HepG2 (cell line): ENCODE results near the gene C20orf204. TPM values are rescaled to one million over a fixed set of nuclear protein-coding genes. Genes with fewer than 3 reads are reported as not detected.

ENCODE experiments used
- BCL6 ChIP-seq: IDR thresholded peaks from 2 replicates; pipeline ENCODE4 v1.6.1; 2016; ENCODE audit warnings: missing genetic modification reagents, missing compliant biosample characterization
- NR2F2 ChIP-seq: IDR thresholded peaks from 2 replicates; pipeline ENCODE4 v1.6.1; 2012; ENCODE audit warnings: low read depth, inconsistent platforms, borderline replicate concordance
- SIX4 ChIP-seq: sonication (generic); formaldehyde crosslinking; IDR thresholded peaks from 2 replicates; pipeline ENCODE4 v1.4.0; 2020; ENCODE audit warnings: missing genetic modification reagents
- SNAI1 ChIP-seq: sonication (generic); formaldehyde crosslinking; IDR thresholded peaks from 2 replicates; pipeline ENCODE4 v1.5.0; 2020; ENCODE audit warnings: mild to moderate bottlenecking, missing genetic modification reagents, borderline replicate concordance
- SRSF4 ChIP-seq: fragments of 200-400 bp; formaldehyde crosslinking; IDR thresholded peaks from one replicate; pipeline ENCODE4 v1.6.1; 2018; ENCODE audit warnings: mild to moderate bottlenecking, low read depth, low read length, moderate library complexity; ENCODE audit not compliant: poor library complexity, severe bottlenecking
- TBP ChIP-seq: sonication (generic); formaldehyde crosslinking; IDR thresholded peaks from 2 replicates; pipeline ENCODE4 v1.5.0; 2020; ENCODE audit warnings: missing genetic modification reagents
- U2AF1 ChIP-seq: fragments of 200-400 bp; formaldehyde crosslinking; optimal IDR thresholded peaks from 2 replicates; pipeline ENCODE3; 2017; ENCODE audit warnings: mild to moderate bottlenecking, low read depth, low read length
- ZNF567 ChIP-seq: sonication (generic); formaldehyde crosslinking; IDR thresholded peaks from 2 replicates; pipeline ENCODE4 v1.8.1; 2023; ENCODE audit warnings: mild to moderate bottlenecking, missing genetic modification reagents, borderline replicate concordance
- ZNF597 ChIP-seq: sonication (generic); formaldehyde crosslinking; IDR thresholded peaks from 2 replicates; pipeline ENCODE4 v1.5.0; 2020; ENCODE audit warnings: missing genetic modification reagents
- ZNF646 ChIP-seq: sonication (generic); formaldehyde crosslinking; IDR thresholded peaks from 2 replicates; pipeline ENCODE4 v1.9.0; 2021; ENCODE audit warnings: mild to moderate bottlenecking, missing genetic modification reagents
- ZNF749 ChIP-seq: sonication (generic); formaldehyde crosslinking; IDR thresholded peaks from 2 replicates; pipeline ENCODE4 v1.8.0; 2022; ENCODE audit warnings: mild to moderate bottlenecking, missing genetic modification reagents, moderate library complexity, borderline replicate concordance
- ZNF850 ChIP-seq: sonication (generic); formaldehyde crosslinking; conservative IDR thresholded peaks from 2 replicates; pipeline ENCODE4 v1.9.0; 2021; ENCODE audit warnings: mild to moderate bottlenecking, missing genetic modification reagents
- polyA plus RNA-seq, 8 experiments: library from polyadenylated mRNA; depleted of rRNA in 3 of 8; stranded (reverse) in 7 of 8; unstranded in 1 of 8; fragments of >200 nt; fragmentation: Illumina TruSeq in 4 of 8; extraction: Trizol in 4 of 8; gene quantifications; 2 replicates each; pipeline versions ENCODE4 v1.2.1 to v1.2.3, GENCODE V29; 2011 to 2016; ENCODE audit warnings: low read depth in 4 of 8, missing spikeins in 1 of 8, mixed read lengths in 1 of 8; ENCODE audit not compliant: insufficient read depth in 1 of 8
- total RNA-seq, 5 experiments: library from RNA; depleted of rRNA; stranded (reverse); fragments of >200 nt; fragmentation: Illumina TruSeq; extraction: Trizol; gene quantifications; 2 replicates each; pipeline ENCODE4 v1.2.3, GENCODE V29; 2016; ENCODE audit warnings: low read depth in 1 of 5
- TF ChIP-seq, protein P1 (sequence below): sonication (generic); formaldehyde crosslinking; IDR thresholded peaks from 2 replicates; pipeline ENCODE4 v1.4.0; 2020; ENCODE audit warnings: missing genetic modification reagents, borderline replicate concordance
- TF ChIP-seq, protein P2 (sequence below): sonication (generic); formaldehyde crosslinking; conservative IDR thresholded peaks from 2 replicates; pipeline ENCODE4 v1.4.0; 2020; ENCODE audit warnings: missing genetic modification reagents
- TF ChIP-seq, protein P3 (sequence below): sonication (generic); formaldehyde crosslinking; IDR thresholded peaks from 2 replicates; pipeline ENCODE4 v1.4.0; 2020; ENCODE audit warnings: missing genetic modification reagents, borderline replicate concordance

The C20orf204 gene
- total and polyA plus RNA-seq, 2 of the 13 experiments (the other 11 are each of a cell fraction or from before 2014, with no cell fraction given) = 22.1 to 80.0 TPM

- TF ChIP-seq ZNF646 (no peak), BCL6 (peak; percentile 55; the same call in 1 of the 2 replicates), NR2F2 (no peak; the same call in 1 of the 2 replicates), ZNF567 (CRISPR knock-in tag) (peak; percentile 34; the same call in 1 of the 2 replicates), TBP (CRISPR knock-in tag) (no peak), SIX4 (CRISPR knock-in tag) (no peak), SNAI1 (0 out of 2 replicates have a peak, but pooled peaks have one; percentile 19), ZNF749 (CRISPR knock-in tag) (0 out of 2 replicates have a peak, but pooled peaks have one; percentile 12), ZNF597 (CRISPR knock-in tag) (no peak), ZNF850 (CRISPR knock-in tag) (no peak), U2AF1 (no peak), SRSF4 (no peak)
- TF ChIP-seq, protein P1, sequence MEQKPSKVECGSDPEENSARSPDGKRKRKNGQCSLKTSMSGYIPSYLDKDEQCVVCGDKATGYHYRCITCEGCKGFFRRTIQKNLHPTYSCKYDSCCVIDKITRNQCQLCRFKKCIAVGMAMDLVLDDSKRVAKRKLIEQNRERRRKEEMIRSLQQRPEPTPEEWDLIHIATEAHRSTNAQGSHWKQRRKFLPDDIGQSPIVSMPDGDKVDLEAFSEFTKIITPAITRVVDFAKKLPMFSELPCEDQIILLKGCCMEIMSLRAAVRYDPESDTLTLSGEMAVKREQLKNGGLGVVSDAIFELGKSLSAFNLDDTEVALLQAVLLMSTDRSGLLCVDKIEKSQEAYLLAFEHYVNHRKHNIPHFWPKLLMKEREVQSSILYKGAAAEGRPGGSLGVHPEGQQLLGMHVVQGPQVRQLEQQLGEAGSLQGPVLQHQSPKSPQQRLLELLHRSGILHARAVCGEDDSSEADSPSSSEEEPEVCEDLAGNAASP (CRISPR knock-in tag) = peak; percentile 83; the same call in 1 of the 2 replicates
- TF ChIP-seq, protein P2, sequence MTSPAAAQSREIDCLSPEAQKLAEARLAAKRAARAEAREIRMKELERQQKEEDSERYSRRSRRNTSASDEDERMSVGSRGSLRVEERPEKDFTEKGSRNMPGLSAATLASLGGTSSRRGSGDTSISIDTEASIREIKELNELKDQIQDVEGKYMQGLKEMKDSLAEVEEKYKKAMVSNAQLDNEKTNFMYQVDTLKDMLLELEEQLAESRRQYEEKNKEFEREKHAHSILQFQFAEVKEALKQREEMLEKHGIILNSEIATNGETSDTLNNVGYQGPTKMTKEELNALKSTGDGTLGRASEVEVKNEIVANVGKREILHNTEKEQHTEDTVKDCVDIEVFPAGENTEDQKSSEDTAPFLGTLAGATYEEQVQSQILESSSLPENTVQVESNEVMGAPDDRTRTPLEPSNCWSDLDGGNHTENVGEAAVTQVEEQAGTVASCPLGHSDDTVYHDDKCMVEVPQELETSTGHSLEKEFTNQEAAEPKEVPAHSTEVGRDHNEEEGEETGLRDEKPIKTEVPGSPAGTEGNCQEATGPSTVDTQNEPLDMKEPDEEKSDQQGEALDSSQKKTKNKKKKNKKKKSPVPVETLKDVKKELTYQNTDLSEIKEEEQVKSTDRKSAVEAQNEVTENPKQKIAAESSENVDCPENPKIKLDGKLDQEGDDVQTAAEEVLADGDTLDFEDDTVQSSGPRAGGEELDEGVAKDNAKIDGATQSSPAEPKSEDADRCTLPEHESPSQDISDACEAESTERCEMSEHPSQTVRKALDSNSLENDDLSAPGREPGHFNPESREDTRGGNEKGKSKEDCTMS (CRISPR knock-in tag) = no peak
- TF ChIP-seq, protein P3, sequence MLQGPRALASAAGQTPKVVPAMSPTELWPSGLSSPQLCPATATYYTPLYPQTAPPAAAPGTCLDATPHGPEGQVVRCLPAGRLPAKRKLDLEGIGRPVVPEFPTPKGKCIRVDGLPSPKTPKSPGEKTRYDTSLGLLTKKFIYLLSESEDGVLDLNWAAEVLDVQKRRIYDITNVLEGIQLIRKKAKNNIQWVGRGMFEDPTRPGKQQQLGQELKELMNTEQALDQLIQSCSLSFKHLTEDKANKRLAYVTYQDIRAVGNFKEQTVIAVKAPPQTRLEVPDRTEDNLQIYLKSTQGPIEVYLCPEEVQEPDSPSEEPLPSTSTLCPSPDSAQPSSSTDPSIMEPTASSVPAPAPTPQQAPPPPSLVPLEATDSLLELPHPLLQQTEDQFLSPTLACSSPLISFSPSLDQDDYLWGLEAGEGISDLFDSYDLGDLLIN (CRISPR knock-in tag) = no peak
Observed at GRCh38 chr20:64023361-64024140, 12.4 kb upstream of the C20orf204 start (continued).
